GM19438 (cell line): ENCODE results near the gene SLC6A4.
A peak's percentile ranks its signal among the peaks of the same experiment; 100 is the strongest.
"Not testable (repeated sequence)": the region's sequence is repeated elsewhere in the genome, so short reads cannot be mapped to it uniquely, and the experiment has no call there.

Experiments used
- ATAC-seq: cut with Tn5 transposase; IDR thresholded peaks from one replicate; pipeline ENCODE4 v1.9.1; 2021; ENCODE audit warnings: low read depth; ENCODE audit not compliant: unreplicated experiment

SLC6A4 gene

GRCh38 chr17:30176855-30177254 lies 58.6 kb downstream of the SLC6A4 start:
- ATAC-seq = no peak

DNA sequence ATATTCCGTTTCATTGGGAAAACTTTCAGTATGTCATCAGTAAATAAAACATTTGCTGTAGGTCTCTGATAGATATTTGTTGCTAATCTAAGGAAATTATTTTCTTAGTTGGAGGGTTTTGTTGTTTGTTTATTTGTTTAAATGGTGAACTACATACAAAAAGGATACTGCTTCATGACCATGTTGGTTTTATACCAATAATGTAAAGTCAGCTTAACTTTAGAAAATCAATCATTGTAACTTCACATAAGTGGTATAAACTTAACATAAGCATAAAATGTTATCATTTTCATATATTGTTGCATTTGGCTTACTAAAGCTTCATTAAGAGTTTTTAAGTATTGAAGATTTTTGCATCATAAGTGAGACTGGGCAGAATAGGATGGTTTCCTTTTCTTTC lies 60.9 kb downstream of the SLC6A4 start:
- no peak for ATAC-seq

- ATAC-seq = peak; percentile 81
Observed at GRCh38 chr17:30173649-30174048, 61.8 kb downstream of the SLC6A4 start.

DNA sequence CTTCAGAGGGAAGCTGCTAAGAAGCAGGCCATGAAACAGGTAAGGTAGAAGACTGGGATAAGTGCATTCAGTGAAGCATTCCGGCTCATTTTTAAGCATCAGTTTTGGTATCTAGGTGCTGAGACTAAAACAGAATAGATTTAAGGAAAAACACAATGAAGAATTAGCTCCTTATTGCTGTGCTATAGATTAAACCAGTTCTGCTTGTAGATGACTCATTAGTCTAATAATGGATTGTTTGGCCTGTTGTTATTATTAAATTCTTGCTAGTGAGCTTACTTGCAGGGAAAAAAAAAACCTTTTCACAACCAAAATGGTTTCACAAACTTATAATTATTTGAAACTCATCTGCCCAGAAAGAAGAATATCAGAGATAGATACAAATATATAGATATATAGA lies 62.9 kb downstream of the SLC6A4 start:
- no peak for ATAC-seq

GRCh38 chr17:30170415-30170987 lies 65.0 kb downstream of the SLC6A4 start:
- ATAC-seq = no peak

DNA sequence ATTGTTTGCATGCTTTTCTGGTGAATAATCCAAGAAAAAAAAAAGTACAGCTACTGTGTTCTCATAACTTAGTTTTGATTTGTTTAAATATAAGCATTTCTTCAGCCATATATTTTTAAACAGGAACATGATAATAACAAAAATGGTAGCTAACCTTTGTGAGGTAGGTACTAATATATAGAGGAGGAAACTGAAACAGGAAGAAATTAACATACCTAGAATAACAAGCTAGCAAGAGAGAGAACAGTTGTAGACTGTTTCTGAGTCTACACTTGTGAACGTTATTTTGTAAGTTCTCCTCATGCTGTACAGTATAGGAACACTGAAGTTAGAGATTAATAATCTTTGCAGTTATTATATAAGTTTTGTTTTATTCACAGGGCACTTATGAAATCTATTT lies 69.5 kb downstream of the SLC6A4 start:
- ATAC-seq = no peak

GRCh38 chr17:30165147-30165546 lies 70.3 kb downstream of the SLC6A4 start:
- no peak for ATAC-seq

GRCh38 chr17:30164531-30164930 lies 71.0 kb downstream of the SLC6A4 start:
- no peak for ATAC-seq

GRCh38 chr17:30161601-30162000 lies 73.9 kb downstream of the SLC6A4 start:
- ATAC-seq = no peak

GRCh38 chr17:30160419-30161172 lies 74.9 kb downstream of the SLC6A4 start:
- ATAC-seq = no peak

GRCh38 chr17:30158896-30159625 lies 76.4 kb downstream of the SLC6A4 start:
- no peak for ATAC-seq

GRCh38 chr17:30155389-30155788 lies 80.1 kb downstream of the SLC6A4 start:
- no peak for ATAC-seq

DNA sequence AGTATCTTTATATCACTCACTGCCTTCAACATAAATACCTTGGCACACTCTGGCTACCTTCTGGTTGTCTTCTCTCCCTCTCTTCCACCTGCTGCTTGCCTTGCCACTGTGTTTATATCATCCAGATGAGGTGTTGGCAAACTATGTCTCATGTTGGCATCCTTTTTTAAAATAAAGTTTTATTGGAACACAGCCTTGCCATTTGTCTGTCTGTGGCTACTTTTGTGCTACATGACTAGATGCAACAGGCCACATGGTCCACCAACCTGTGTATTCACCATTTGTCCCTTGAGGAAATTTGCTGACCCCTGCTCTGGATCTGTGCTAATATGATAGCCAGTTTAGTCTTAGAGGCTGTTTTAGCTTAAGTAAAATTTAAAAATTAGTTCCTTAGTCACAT lies 82.0 kb downstream of the SLC6A4 start:
- ATAC-seq = no peak

DNA sequence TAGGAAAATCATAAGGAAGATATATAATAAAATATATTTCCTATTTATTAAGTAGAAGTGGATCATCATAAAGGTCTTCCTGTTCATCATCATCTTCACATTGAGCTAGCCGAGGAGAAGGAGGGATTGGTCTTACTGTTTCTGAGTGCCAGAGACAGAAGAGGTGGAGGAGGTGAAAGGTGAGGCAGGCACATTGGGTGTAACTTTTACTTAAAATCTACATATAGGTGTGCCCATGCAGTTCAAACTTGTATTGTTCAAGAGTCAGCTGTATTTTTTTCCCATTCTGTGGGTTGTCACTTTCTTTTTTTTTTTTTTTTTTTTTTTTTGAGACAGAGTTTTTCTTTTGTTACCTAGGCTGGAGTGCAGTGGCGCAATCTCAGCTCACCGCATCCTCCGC lies 84.0 kb downstream of the SLC6A4 start:
- no peak for ATAC-seq

DNA sequence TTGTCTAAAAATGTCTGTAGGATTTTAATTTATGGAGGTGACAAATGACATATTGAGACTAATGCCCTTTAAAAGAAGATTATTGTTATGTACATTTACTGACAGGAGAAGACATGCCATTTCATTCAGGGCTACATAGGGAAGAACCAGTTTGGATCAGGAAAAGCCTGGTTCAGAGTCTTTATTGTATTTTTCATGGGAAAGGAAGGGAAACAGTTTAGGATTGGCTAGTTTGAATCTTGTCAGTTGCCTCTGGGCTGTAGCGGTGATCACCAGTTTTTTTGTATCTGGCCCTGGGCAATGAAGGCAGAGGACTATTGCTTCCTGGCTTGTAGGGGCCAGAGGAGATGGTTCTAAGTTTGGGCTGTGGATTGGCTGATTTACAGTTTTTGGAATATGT lies 87.1 kb downstream of the SLC6A4 start:
- ATAC-seq = no peak

DNA sequence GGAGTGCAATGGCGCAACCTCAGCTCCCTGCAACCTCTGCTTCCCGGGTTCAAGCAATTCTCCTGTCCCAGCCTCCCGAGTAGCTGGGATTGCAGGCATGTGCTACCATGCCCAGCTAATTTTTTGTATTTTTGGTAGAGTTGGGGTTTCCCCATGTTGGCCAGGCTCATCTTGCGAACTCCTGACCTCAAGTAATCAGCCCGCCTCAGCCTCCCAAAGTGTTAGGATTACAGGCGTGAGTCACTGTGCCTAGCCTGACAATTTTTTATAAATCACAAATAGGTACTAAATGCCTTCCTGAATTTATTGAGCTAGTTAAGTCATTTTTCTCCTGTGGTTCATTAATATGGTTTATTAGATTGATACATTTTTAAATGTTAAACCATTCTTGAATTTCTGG lies 87.6 kb downstream of the SLC6A4 start:
- not testable (repeated sequence) for ATAC-seq
